B cell (primary cell): Measurements from ENCODE around the gene NAGPA. TPM values are rescaled to one million over a fixed set of nuclear protein-coding genes. Genes with fewer than 3 reads are reported as not detected.

Source experiments
- ATAC-seq: fragments of 200-7000 bp; cut with Tn5 transposase; one replicate; pipeline ENCODE4 v1.10.0; 2021; ENCODE audit warnings: low read depth, mild to moderate bottlenecking, moderate number of reproducible peaks, moderate library complexity
- CTCF ChIA-PET: fragments of 350-600 bp; sonication (Branson Sonifier 250); formaldehyde crosslinking; loops from one replicate; lab custom pipeline; 2021; ENCODE audit warnings: antibody characterized with exemption, inconsistent platforms; lab: Charles Lee
- POLR2A ChIA-PET: fragments of 350-600 bp; sonication (Branson Sonifier 250); formaldehyde crosslinking; loops from one replicate; lab custom pipeline; 2021; ENCODE audit warnings: antibody characterized with exemption; lab: Charles Lee
- DNase-seq: peaks from one replicate; pipeline ENCODE4 v3.0.0; 2013
- H2AFZ ChIP-seq: 2 replicates; pipeline ENCODE4 v1.6.1; 2012; ENCODE audit warnings: mild to moderate bottlenecking, low read depth, low read length; ENCODE audit not compliant: insufficient read depth, poor library complexity, severe bottlenecking
- H3K27ac ChIP-seq, 2 donors: 1 replicate in 1 of 2; 2 replicates in 1 of 2; pipeline ENCODE4 v1.5.1; 2012 to 2013; ENCODE audit warnings: low read length in 2 of 2, mild to moderate bottlenecking in 2 of 2, moderate library complexity in 1 of 2
- H3K27me3 ChIP-seq, 4 experiments: fragments of 200-600 bp in 1 of 4; sonication (generic) in 1 of 4; replicated peaks in 1 of 4; 1 replicate in 2 of 4; 2 replicates in 2 of 4; pipeline versions ENCODE4 v1.6.1 to v1.7.0; 2013 to 2016; ENCODE audit warnings: low read length in 3 of 4, mild to moderate bottlenecking in 2 of 4, mixed read lengths in 1 of 4, moderate library complexity in 1 of 4; ENCODE audit not compliant: insufficient read depth in 4 of 4, control insufficient read depth in 3 of 4; ENCODE audit errors: control extremely low read depth in 1 of 4
- H3K36me3 ChIP-seq, 2 experiments: replicated peaks in 1 of 2; 1 replicate in 1 of 2; 2 replicates in 1 of 2; pipeline versions ENCODE4 v1.6.1 to v1.7.1; 2013; ENCODE audit warnings: low read length in 1 of 2; ENCODE audit not compliant: insufficient read depth in 2 of 2, control insufficient read depth in 1 of 2; ENCODE audit errors: control extremely low read depth in 1 of 2, extremely low read depth in 1 of 2
- H3K4me1 ChIP-seq, 2 donors: fragments of 200-600 bp in 1 of 2; sonication (generic) in 1 of 2; 1 replicate in 1 of 2; 2 replicates in 1 of 2; pipeline versions ENCODE4 v1.5.1 to v1.6.1; 2013 to 2017; ENCODE audit warnings: low read length in 2 of 2; ENCODE audit not compliant: control insufficient read depth in 2 of 2, insufficient read depth in 2 of 2
- H3K4me2 ChIP-seq: replicated peaks from 2 replicates; pipeline ENCODE3; 2012; ENCODE audit warnings: mild to moderate bottlenecking, low read depth, low read length; ENCODE audit not compliant: poor library complexity, severe bottlenecking
- H3K4me3 ChIP-seq, 5 experiments: fragments of 200-600 bp in 1 of 5; sonication (generic) in 1 of 5; 1 replicate in 3 of 5; 2 replicates in 2 of 5; pipeline versions ENCODE4 v1.5.1 to v1.7.0; 2011 to 2016; ENCODE audit warnings: low read length in 4 of 5, mild to moderate bottlenecking in 4 of 5, low read depth in 2 of 5, control low read depth in 1 of 5, moderate library complexity in 1 of 5; ENCODE audit not compliant: insufficient read depth in 1 of 5; ENCODE audit errors: control extremely low read depth in 1 of 5, extremely low read depth in 1 of 5
- H3K79me2 ChIP-seq: fragments of 200-600 bp; sonication (generic); one replicate; pipeline ENCODE4 v1.6.0; 2016; ENCODE audit warnings: low read length; ENCODE audit not compliant: control insufficient read depth, insufficient read depth
- H3K9ac ChIP-seq: fragments of 200-600 bp; sonication (generic); 2 replicates; pipeline ENCODE4 v1.6.1; 2017; ENCODE audit warnings: mild to moderate bottlenecking, low read length, moderate library complexity
- H3K9me3 ChIP-seq, 3 donors: one replicate each; pipeline versions ENCODE4 v1.6.1 to v1.7.1; 2013; ENCODE audit warnings: low read length in 2 of 3; ENCODE audit not compliant: control insufficient read depth in 2 of 3, insufficient read depth in 1 of 3; ENCODE audit errors: control extremely low read depth in 1 of 3
- H4K20me1 ChIP-seq: 2 replicates; pipeline ENCODE4 v1.6.0; 2012; ENCODE audit warnings: mild to moderate bottlenecking, low read length; ENCODE audit not compliant: insufficient read depth, control insufficient read depth, poor library complexity, severe bottlenecking
- H3K27ac Mint-ChIP-seq: one replicate; pipeline ENCODE4 v1.8.0; 2021; ENCODE audit warnings: mixed read lengths
- H3K27me3 Mint-ChIP-seq: one replicate; pipeline ENCODE4 v1.8.0; 2021; ENCODE audit warnings: mixed read lengths
- H3K4me1 Mint-ChIP-seq: one replicate; pipeline ENCODE4 v1.8.0; 2021; ENCODE audit warnings: mixed read lengths
- H3K4me3 Mint-ChIP-seq: one replicate; pipeline ENCODE4 v1.8.0; 2021; ENCODE audit warnings: mixed read lengths
- H3K9me3 Mint-ChIP-seq: one replicate; pipeline ENCODE4 v1.8.0; 2022; ENCODE audit warnings: mixed read lengths; ENCODE audit not compliant: insufficient read depth
- EZH2 ChIP-seq: IDR thresholded peaks from 2 replicates; pipeline ENCODE4 v1.6.1; 2012; ENCODE audit warnings: borderline replicate concordance, low read depth, mild to moderate bottlenecking, moderate library complexity, low read length; ENCODE audit not compliant: insufficient read depth, poor library complexity, severe bottlenecking
- WGBS: methylation state at CpG from one replicate; pipeline ENCODE4 v1.1.5; 2013; ENCODE audit warnings: missing lambda C conversion rate; ENCODE audit not compliant: insufficient coverage; 5-methylcytosine and 5-hydroxymethylcytosine counted together
- intact Hi-C: fragments of 100-400 bp; cut with micrococcal nuclease; formaldehyde crosslinking; loops from one replicate; pipeline ENCODE4 v1.10.0; 2022
- polyA plus RNA-seq: library from polyadenylated mRNA; depleted of rRNA; stranded (reverse); fragments of >200 nt; gene quantifications from 2 replicates; pipeline ENCODE4 v1.2.3, GENCODE V29; 2012
- total RNA-seq, 2 donors: library from RNA; stranded (reverse); fragments of 120-200 nt in 1 of 2; gene quantifications; 1 replicate in 1 of 2; 2 replicates in 1 of 2; pipeline versions ENCODE4 v1.2.3 to v1.2.4, GENCODE V29; 2013 to 2022
- TF ChIP-seq, protein P1 (sequence below): fragments of 200-600 bp; IDR thresholded peaks from one replicate; pipeline ENCODE4 v1.8.0; 2022; ENCODE audit warnings: antibody characterized with exemption, mild to moderate bottlenecking

NAGPA gene
- total and polyA plus RNA-seq, 2 donors (not counting 1 experiment from before 2014, with no cell fraction given), result 38.4 to 38.6 TPM

- Histone ChIP-seq H3K36me3 (no peaks in the 10 kb centered on the region), H3K4me2 (no peak overlapping the region), H3K4me3 (no peak overlapping the region), H2AFZ (no peak overlapping the region), H3K9ac (no peak overlapping the region), H3K27me3 (peaks cover 0 to 2% (median 0%) of the 10 kb centered on the region in 4 experiments), H4K20me1 (no peaks in the 10 kb centered on the region), H3K27ac (no peak overlapping the region), H3K79me2 (no peaks in the 10 kb centered on the region), H3K9me3 (peaks cover 0 to 2% (median 0%) of the 10 kb centered on the region in 3 donors), H3K4me1 (no peaks in the 10 kb centered on the region)
- H3K27me3 Mint-ChIP-seq, result no peaks in the 10 kb centered on the region
- DNase-seq (no peak), ATAC-seq (no peak)
- POLR2A ChIA-PET, result no interaction called here
- no peak overlapping the region for H3K27ac Mint-ChIP-seq
- WGBS, result 91% methylated on average over 10 of the region's 16 CpGs
- no peaks in the 10 kb centered on the region for H3K4me1 Mint-ChIP-seq
- TF ChIP-seq EZH2, result no peak
- TF ChIP-seq, protein P1, sequence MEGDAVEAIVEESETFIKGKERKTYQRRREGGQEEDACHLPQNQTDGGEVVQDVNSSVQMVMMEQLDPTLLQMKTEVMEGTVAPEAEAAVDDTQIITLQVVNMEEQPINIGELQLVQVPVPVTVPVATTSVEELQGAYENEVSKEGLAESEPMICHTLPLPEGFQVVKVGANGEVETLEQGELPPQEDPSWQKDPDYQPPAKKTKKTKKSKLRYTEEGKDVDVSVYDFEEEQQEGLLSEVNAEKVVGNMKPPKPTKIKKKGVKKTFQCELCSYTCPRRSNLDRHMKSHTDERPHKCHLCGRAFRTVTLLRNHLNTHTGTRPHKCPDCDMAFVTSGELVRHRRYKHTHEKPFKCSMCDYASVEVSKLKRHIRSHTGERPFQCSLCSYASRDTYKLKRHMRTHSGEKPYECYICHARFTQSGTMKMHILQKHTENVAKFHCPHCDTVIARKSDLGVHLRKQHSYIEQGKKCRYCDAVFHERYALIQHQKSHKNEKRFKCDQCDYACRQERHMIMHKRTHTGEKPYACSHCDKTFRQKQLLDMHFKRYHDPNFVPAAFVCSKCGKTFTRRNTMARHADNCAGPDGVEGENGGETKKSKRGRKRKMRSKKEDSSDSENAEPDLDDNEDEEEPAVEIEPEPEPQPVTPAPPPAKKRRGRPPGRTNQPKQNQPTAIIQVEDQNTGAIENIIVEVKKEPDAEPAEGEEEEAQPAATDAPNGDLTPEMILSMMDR, result no peak
- no peak overlapping the region for H3K4me3 Mint-ChIP-seq
- intact Hi-C loops, result no loop called here
- H3K9me3 Mint-ChIP-seq, result peaks cover 3% of the 10 kb centered on the region
- CTCF ChIA-PET, result interaction anchor here (1.2 to 1.9 kb wide), 3 partner anchors 17 to 37 kb away, joined by 3 to 4 read pairs (median 3); partner anchors contain the start of gene ALG1
Observed at GRCh38 chr16:5054876-5055865, 21.4 kb upstream of the NAGPA start.

DNA sequence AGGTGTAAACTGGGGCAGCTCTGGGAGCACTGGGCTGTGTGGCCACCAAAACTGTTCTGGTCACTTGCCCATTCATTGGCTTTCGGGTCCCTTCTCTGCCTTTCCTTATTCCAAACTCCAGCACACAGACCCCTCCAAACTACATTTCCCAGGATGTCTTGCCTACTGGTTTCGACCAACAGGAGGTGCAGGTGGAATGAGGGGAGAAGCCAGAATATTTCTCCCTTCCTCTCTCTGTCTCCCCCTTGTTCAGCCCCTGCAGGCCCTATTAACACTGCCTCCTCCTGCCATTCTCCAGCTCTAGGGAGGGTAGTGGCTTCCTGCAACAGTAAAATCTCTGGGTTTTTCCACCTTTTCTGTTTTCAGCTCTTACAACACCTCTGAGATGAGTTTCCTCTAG, 13.2 kb upstream of the NAGPA start:
- H3K4me3 Mint-ChIP-seq, result no peak overlapping the region
- WGBS, result no CpG with 5 or more reads among the region's 2 CpGs

More for the DNA sequence above, 13.2 kb upstream of the NAGPA start:
- Histone ChIP-seq H3K9me3 (peaks cover 0 to 2% (median 0%) of the 10 kb centered on the region in 3 donors), H3K27me3 (peaks cover 0 to 6% (median 0%) of the 10 kb centered on the region in 4 experiments), H3K4me2 (no peak overlapping the region), H3K27ac (no peak overlapping the region), H3K4me3 (no peak overlapping the region), H3K36me3 (no peaks in the 10 kb centered on the region), H3K4me1 (no peaks in the 10 kb centered on the region), H3K9ac (no peak overlapping the region), H3K79me2 (no peaks in the 10 kb centered on the region), H2AFZ (no peak overlapping the region), H4K20me1 (no peaks in the 10 kb centered on the region)
- CTCF ChIA-PET, result no interaction called here
- DNase-seq, result no peak
- POLR2A ChIA-PET, result interaction anchor here (0.7 kb wide), 1 partner anchor 104 kb away, joined by 3 read pairs; no protein-coding TSS in a partner anchor
- ATAC-seq, result no peak
- intact Hi-C loops, result no loop called here
- peaks cover 9% of the 10 kb centered on the region for H3K27me3 Mint-ChIP-seq
- H3K9me3 Mint-ChIP-seq, result peaks cover 5% of the 10 kb centered on the region
- no peak overlapping the region for H3K27ac Mint-ChIP-seq
- no peak for TF ChIP-seq EZH2
- TF ChIP-seq, protein P1, result no peak
- H3K4me1 Mint-ChIP-seq, result no peaks in the 10 kb centered on the region
